AG04450 (cell line): ENCODE measurements around the gene GPR87. TPM values are rescaled to one million over a fixed set of nuclear protein-coding genes. Genes with fewer than 3 reads are reported as not detected.

Source experiments
- CTCF ChIA-PET: fragments of 300-600, 350-600 bp; formaldehyde crosslinking; extraction: SDS; loops from one replicate; lab custom pipeline; 2022; ENCODE audit warnings: antibody characterized with exemption, inconsistent platforms; lab: Charles Lee
- POLR2A ChIA-PET: fragments of 350-600 bp; formaldehyde crosslinking; extraction: SDS; loops from one replicate; lab custom pipeline; 2021; ENCODE audit warnings: antibody characterized with exemption, inconsistent platforms; lab: Yijun Ruan, JAX
- DNase-seq: peaks from one replicate; pipeline ENCODE4 v3.0.0-alpha.2; 2011; ENCODE audit warnings: low read depth, low spot score
- H3K27ac ChIP-seq: one replicate; pipeline ENCODE4 v1.5.1; 2012; ENCODE audit warnings: low read depth, low read length, control low read depth
- H3K27me3 ChIP-seq: one replicate; pipeline ENCODE4 v1.6.0; 2012; ENCODE audit warnings: low read length; ENCODE audit not compliant: control insufficient read depth, insufficient read depth
- H3K4me3 ChIP-seq: 2 replicates; pipeline ENCODE4 v1.5.1; 2011; ENCODE audit warnings: mild to moderate bottlenecking, low read depth, low read length, control low read depth
- H3K9me3 ChIP-seq: 2 replicates; pipeline ENCODE4 v1.5.1; 2012; ENCODE audit warnings: low read length; ENCODE audit not compliant: control insufficient read depth, insufficient read depth
- CTCF ChIP-seq: IDR thresholded peaks from 2 replicates; pipeline ENCODE4 v1.5.1; 2011; ENCODE audit warnings: low read depth, low read length, control low read depth, inconsistent platforms
- polyA plus RNA-seq: library from polyadenylated mRNA; depleted of rRNA; stranded (reverse); fragments of >200 nt; gene quantifications from 2 replicates; pipeline ENCODE4 v1.2.3, GENCODE V29; 2011

Gene GPR87
- polyA plus RNA-seq, 1 experiment: not detected

GRCh38 chr3:151267066-151267465 lies 49.6 kb downstream of the GPR87 start:
- no peak overlapping the region for H3K27ac ChIP-seq
- H3K9me3 ChIP-seq: no peaks in the 10 kb centered on the region
- POLR2A ChIA-PET: no interaction called here
- no peak for TF ChIP-seq CTCF
- H3K27me3 ChIP-seq: no peaks in the 10 kb centered on the region
- H3K4me3 ChIP-seq: no peak overlapping the region
- CTCF ChIA-PET: interaction anchor here (0.8 to 2.7 kb wide), 5 partner anchors 10 to 121 kb away, joined by 3 to 14 read pairs (median 13); no protein-coding TSS in a partner anchor
- no peak for DNase-seq

- POLR2A ChIA-PET: no interaction called here
- Histone ChIP-seq H3K9me3 (no peaks in the 10 kb centered on the region), H3K27me3 (no peaks in the 10 kb centered on the region), H3K4me3 (no peak overlapping the region), H3K27ac (no peak overlapping the region)
- no peak for DNase-seq
- no peak for TF ChIP-seq CTCF
- CTCF ChIA-PET: interaction anchor here (4.4 kb wide), 1 partner anchor 38 kb away, joined by 20 read pairs; no protein-coding TSS in a partner anchor
Observed at GRCh38 chr3:151265866-151266265, 50.8 kb downstream of the GPR87 start.

DNA sequence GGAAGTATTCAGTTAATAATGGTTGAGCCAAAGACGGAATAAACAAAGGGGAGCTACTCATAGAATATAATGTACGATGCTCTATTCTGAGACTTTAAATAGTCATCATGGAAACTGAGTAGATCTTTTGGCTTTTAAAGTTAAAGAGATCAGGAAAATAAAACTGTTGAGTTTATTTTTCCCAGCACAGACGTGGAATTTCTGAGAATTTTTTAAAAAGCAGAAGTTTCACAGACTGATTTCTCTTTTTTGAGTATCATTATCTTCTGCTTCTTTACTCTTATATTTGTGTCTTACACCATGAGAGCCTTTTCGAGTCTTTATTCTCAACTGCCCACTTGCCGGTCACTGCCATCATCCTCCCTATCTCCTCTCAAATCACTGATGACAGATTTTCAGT lies 51.5 kb downstream of the GPR87 start:
- Histone ChIP-seq H3K27me3 (no peaks in the 10 kb centered on the region), H3K9me3 (no peaks in the 10 kb centered on the region), H3K4me3 (no peak overlapping the region), H3K27ac (no peak overlapping the region)
- DNase-seq: no peak
- CTCF ChIA-PET: interaction anchor here (4.4 kb wide), 1 partner anchor 37 kb away, joined by 20 read pairs; no protein-coding TSS in a partner anchor
- POLR2A ChIA-PET: no interaction called here
- TF ChIP-seq CTCF: no peak

GRCh38 chr3:151264605-151265004 lies 52.0 kb downstream of the GPR87 start:
- H3K9me3 ChIP-seq: no peaks in the 10 kb centered on the region
- no peak for DNase-seq
- no peaks in the 10 kb centered on the region for H3K27me3 ChIP-seq
- CTCF ChIA-PET: interaction anchor here (4.4 kb wide), 1 partner anchor 37 kb away, joined by 20 read pairs; no protein-coding TSS in a partner anchor
- H3K4me3 ChIP-seq: no peak overlapping the region
- POLR2A ChIA-PET: no interaction called here
- H3K27ac ChIP-seq: no peak overlapping the region
- TF ChIP-seq CTCF: no peak

- DNase-seq: peak; percentile 3
- peaks cover under 1% of the 10 kb centered on the region for H3K27me3 ChIP-seq
- no peaks in the 10 kb centered on the region for H3K9me3 ChIP-seq
- no peak overlapping the region for H3K4me3 ChIP-seq
- TF ChIP-seq CTCF: no peak
- CTCF ChIA-PET: interaction anchor here (0.7 to 4.4 kb wide), 4 partner anchors 20 to 95 kb away, joined by 3 to 20 read pairs (median 3); no protein-coding TSS in a partner anchor
- H3K27ac ChIP-seq: no peak overlapping the region
- POLR2A ChIA-PET: no interaction called here
Observed at GRCh38 chr3:151262871-151263525, 53.6 kb downstream of the GPR87 start.
